ENCODE results near the gene ULBP1. TPM values are rescaled to one million over a fixed set of nuclear protein-coding genes. Genes with fewer than 3 reads are reported as not detected.
"Not testable (repeated sequence)": the region's sequence is repeated elsewhere in the genome, so short reads cannot be mapped to it uniquely, and the experiment has no call there.

Gene ULBP1
- 0.08 TPM for polyA plus RNA-seq (2012; ENCODE audit: missing spikeins)

- TF ChIP-seq POLR2AphosphoS5 (IDR thresholded peaks at IDR 0.05; ENCODE audit: low read depth, low read length) (no peak), POLR2A (IDR thresholded peaks at IDR 0.05; ENCODE audit: low read depth, low read length) (no peak), TAF1 (IDR thresholded peaks at IDR 0.05; ENCODE audit: borderline replicate concordance, low read depth, low read length) (no peak)
- peak; percentile 43 for DNase-seq (ENCODE audit: insufficient read length)
Observed at GRCh38 chr6:149963462-149964307, at the start of gene ULBP1. Gene ULBP1 (plus strand): TSS chr6:149963943. CDS start chr6:149964050, 107 bp downstream.

GRCh38 chr6:149915970-149916865 is 47.5 kb upstream of the ULBP1 start:
- DNase-seq (ENCODE audit: insufficient read length): no peak
- FAIRE-seq: no peak
- no peak for TF ChIP-seq TAF1 (IDR thresholded peaks at IDR 0.05; ENCODE audit: borderline replicate concordance, low read depth, low read length)
- TF ChIP-seq POLR2AphosphoS5 (IDR thresholded peaks at IDR 0.05; ENCODE audit: low read depth, low read length): no peak
- TF ChIP-seq POLR2A (IDR thresholded peaks at IDR 0.05; ENCODE audit: low read depth, low read length): no peak

More at GRCh38 chr6:149963462-149964307, at the start of gene ULBP1:
- FAIRE-seq: no peak

DNA sequence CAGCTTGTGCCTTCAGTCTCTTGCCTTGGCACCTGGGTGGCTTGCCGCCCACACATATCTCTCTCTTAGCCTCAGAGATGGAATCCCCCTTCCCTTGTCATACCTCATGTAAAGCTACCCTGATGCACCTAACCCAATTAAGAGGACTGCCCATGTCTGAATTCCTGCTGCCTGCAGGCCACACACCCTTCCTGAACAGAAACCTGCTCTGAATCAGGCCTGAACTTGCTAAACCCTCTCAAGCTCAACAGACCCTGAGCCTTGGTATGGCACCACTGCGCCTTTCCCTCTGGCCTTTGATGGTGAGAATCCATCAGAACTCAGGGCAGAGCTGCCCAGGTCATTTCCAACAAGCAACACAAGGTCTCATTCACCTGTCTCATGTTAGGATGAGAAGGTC is 46.1 kb upstream of the ULBP1 start:
- TF ChIP-seq POLR2AphosphoS5 (IDR thresholded peaks at IDR 0.05; ENCODE audit: low read depth, low read length) (no peak), POLR2A (IDR thresholded peaks at IDR 0.05; ENCODE audit: low read depth, low read length) (no peak), TAF1 (IDR thresholded peaks at IDR 0.05; ENCODE audit: borderline replicate concordance, low read depth, low read length) (no peak)
- FAIRE-seq: no peak
- no peak for DNase-seq (ENCODE audit: insufficient read length)

GRCh38 chr6:149918151-149918905 is 45.4 kb upstream of the ULBP1 start:
- TF ChIP-seq POLR2AphosphoS5 (IDR thresholded peaks at IDR 0.05; ENCODE audit: low read depth, low read length) (no peak), POLR2A (IDR thresholded peaks at IDR 0.05; ENCODE audit: low read depth, low read length) (no peak), TAF1 (IDR thresholded peaks at IDR 0.05; ENCODE audit: borderline replicate concordance, low read depth, low read length) (no peak)
- DNase-seq (ENCODE audit: insufficient read length): no peak
- no peak for FAIRE-seq

DNA sequence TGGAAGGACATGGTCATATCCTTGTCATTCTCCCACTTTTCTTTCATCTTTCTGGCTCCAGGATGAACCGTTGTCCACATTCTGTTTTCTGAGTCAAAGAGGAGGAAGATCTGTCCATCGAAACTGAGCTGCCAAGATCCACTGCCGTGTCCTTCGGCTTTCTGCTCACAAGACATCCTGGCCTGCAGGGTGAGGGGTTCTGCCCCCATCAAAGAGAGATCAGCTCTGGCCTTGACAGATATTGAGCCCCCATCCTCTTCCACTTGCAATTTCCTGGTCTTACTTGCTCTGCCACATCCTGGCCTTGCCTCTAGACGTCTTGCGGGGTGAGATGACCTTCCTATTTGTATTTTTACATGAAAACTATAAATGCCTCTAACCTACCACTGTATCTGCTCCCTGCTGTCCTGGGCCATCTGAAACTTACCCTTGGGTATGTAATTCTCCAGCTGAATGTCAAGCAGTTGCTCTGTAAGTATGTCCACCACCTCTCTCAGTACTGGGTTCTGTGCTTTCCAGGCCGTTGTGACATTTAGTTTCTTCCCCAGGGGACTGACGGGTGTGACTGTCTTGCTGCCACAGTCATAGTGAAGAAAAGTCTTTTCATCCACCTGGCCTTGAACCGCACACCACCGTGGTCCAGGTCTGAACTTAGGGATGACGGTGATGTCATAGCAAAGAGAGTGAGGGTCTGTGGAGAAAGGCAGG is 44.5 kb upstream of the ULBP1 start:
- not testable (repeated sequence) for DNase-seq (ENCODE audit: insufficient read length); FAIRE-seq

DNA sequence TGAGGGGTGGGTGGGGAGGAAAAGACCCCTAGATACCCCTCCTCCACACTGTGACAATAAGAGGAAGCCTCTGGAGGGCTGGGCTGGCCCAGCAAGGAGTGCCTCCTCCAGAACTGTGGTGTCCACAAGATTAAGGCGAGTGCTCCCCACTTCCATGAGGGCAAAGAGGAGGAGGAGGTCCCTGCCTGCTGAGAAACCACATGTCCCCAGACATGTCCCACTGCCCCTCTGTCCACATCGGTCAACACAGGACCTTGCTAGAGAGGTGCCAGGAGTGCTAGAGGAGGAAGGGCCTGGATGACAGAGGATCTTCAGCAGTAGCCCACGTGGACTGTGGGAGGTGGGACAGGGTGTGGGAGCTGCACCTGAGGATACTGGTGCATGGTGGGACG is 43.9 kb upstream of the ULBP1 start:
- FAIRE-seq (no peak), DNase-seq (ENCODE audit: insufficient read length) (no peak)
- no peak for TF ChIP-seq POLR2AphosphoS5 (IDR thresholded peaks at IDR 0.05; ENCODE audit: low read depth, low read length)
- TF ChIP-seq TAF1 (IDR thresholded peaks at IDR 0.05; ENCODE audit: borderline replicate concordance, low read depth, low read length): no peak
- TF ChIP-seq POLR2A (IDR thresholded peaks at IDR 0.05; ENCODE audit: low read depth, low read length): no peak

- TF ChIP-seq POLR2A (IDR thresholded peaks at IDR 0.05; ENCODE audit: low read depth, low read length): no peak
- TF ChIP-seq TAF1 (IDR thresholded peaks at IDR 0.05; ENCODE audit: borderline replicate concordance, low read depth, low read length): no peak
- no peak for TF ChIP-seq POLR2AphosphoS5 (IDR thresholded peaks at IDR 0.05; ENCODE audit: low read depth, low read length)
- DNase-seq (ENCODE audit: insufficient read length) (no peak), FAIRE-seq (no peak)
Observed at GRCh38 chr6:149921361-149921760, 42.4 kb upstream of the ULBP1 start.

DNA sequence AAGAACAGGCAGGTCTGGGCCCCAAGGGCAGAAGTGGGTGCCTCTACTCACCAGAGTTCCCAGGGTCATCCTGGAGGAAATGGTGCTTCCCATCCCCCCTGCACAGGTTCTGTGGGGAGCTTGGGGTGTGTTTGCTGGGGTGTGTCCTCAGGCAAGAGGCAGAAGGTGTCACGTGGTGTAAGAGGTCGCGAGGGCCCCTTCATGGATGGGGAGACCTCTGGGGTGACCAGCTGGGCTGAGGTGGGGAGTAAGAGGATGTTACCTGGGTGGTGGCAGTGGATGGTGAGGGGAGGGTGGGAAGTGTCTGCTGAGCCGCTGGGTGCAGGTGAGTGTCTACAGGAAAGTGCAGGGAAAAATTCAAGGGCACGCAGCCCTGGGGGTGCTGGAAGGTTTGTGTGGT is 41.7 kb upstream of the ULBP1 start:
- FAIRE-seq; DNase-seq (ENCODE audit: insufficient read length): not testable (repeated sequence)

DNA sequence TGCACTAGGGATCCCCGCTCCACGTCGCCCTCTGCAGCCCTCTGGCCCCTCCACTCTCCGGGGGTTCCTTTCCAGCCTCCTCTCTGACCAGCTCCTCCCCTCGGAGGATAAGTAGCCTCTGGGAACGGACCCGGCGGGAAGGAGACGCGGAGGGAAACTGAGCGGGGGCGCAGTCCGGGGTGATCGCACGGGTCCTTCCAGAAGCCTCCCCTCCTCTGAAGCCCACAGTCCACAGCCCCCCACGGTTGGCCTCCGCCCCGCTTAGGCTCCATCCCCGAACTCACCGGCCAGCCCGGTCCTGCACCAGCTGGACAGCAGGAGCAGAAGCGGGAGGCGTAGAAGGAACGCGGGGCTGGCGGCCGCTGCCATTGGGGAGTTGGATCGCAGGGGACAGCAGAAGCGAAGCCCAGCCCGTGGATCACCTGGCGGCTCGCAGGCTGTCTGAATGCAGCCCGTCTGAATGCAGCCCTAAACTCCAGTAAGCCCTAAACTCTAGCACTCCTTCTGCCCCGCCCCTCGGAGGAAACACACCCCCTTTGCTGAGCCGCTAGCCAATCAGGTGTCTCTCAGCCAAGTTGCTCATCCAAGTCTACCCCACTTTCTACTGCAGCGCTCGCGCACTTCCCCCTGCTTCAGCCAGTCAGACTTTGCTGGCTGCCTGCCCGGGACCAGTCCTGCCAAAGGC is 41.0 kb upstream of the ULBP1 start, which contains the start of gene RAET1G:
Gene RAET1G (minus strand): TSS at position 480 of the 685 bp plus-strand sequence. CDS start 111 bp downstream, at position 369.
- TF ChIP-seq POLR2AphosphoS5 (IDR thresholded peaks at IDR 0.05; ENCODE audit: low read depth, low read length): no peak
- no peak for TF ChIP-seq TAF1 (IDR thresholded peaks at IDR 0.05; ENCODE audit: borderline replicate concordance, low read depth, low read length)
- TF ChIP-seq POLR2A (IDR thresholded peaks at IDR 0.05; ENCODE audit: low read depth, low read length): no peak

DNA sequence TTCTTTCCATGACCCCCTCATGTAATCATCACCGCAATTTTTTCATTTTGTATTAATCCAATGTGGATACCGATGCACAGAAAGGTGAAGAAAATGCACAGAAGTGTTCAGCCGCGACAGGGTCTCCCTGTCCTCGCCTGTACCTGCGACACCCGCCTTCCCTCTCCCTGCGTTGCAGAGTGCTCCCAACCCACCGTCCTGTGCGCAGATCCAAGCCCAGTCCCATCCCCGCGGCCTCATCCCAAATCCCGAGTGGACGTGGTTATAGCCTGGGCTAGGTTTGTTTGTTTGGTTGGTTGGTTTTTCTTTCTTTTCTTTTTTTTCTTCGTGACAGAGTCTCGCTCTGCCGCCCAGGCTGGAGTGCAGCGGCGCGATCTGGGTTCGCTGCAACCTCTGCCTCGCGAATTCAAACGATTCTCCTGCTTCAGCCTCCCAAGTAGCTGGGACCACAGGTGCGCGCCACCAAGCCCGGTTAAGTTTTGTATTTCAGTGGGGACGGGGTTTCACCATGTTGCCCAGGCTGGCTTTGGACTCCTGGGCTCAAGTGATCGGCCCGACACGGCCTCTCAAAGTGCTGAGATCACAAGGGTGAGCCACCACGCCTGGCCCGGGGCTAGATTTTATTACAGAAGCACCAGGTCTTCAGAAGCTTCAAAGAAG is 40.3 kb upstream of the ULBP1 start:
- FAIRE-seq (no peak), DNase-seq (ENCODE audit: insufficient read length) (no peak)
- TF ChIP-seq POLR2AphosphoS5 (IDR thresholded peaks at IDR 0.05; ENCODE audit: low read depth, low read length): no peak
- no peak for TF ChIP-seq POLR2A (IDR thresholded peaks at IDR 0.05; ENCODE audit: low read depth, low read length)
- TF ChIP-seq TAF1 (IDR thresholded peaks at IDR 0.05; ENCODE audit: borderline replicate concordance, low read depth, low read length): no peak

More for the DNA sequence above, 41.0 kb upstream of the ULBP1 start, which contains the start of gene RAET1G:
- no peak for FAIRE-seq
- peak; percentile 51 for DNase-seq (ENCODE audit: insufficient read length)

Data from GM12892 (cell line).